ENCODE data around the gene PLA2G2A. TPM values are rescaled to one million over a fixed set of nuclear protein-coding genes. Genes with fewer than 3 reads are reported as not detected.
"Not testable (repeated sequence)": the region's sequence is repeated elsewhere in the genome, so short reads cannot be mapped to it uniquely, and the experiment has no call there.

Gene PLA2G2A
- total and polyA plus RNA-seq, 10 of the 15 experiments (the other 5 are each of a cell fraction or from before 2014, with no cell fraction given): 0.36 TPM; not detected in 9

- TF ChIP-seq MTA3 (IDR thresholded peaks at IDR 0.05; ENCODE audit: borderline replicate concordance, low read length): no peak
- no peak for TF ChIP-seq SMARCA5 (IDR thresholded peaks at IDR 0.05)
- TF ChIP-seq, protein P1, sequence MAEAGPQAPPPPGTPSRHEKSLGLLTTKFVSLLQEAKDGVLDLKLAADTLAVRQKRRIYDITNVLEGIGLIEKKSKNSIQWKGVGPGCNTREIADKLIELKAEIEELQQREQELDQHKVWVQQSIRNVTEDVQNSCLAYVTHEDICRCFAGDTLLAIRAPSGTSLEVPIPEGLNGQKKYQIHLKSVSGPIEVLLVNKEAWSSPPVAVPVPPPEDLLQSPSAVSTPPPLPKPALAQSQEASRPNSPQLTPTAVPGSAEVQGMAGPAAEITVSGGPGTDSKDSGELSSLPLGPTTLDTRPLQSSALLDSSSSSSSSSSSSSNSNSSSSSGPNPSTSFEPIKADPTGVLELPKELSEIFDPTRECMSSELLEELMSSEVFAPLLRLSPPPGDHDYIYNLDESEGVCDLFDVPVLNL (IDR thresholded peaks at IDR 0.05; ENCODE audit: low read depth, low read length): no peak
- TF ChIP-seq RBBP5 (conservative IDR thresholded peaks at IDR 0.05): no peak
- TF ChIP-seq ASH2L (IDR thresholded peaks at IDR 0.05; ENCODE audit: borderline replicate concordance, low read depth): no peak
- no peak for TF ChIP-seq PML (IDR thresholded peaks at IDR 0.05; ENCODE audit: low read length)
- TF ChIP-seq WRNIP1 (IDR thresholded peaks at IDR 0.05; ENCODE audit: borderline replicate concordance, low read depth, low read length): no peak
- no peak for TF ChIP-seq POLR2A (IDR thresholded peaks at IDR 0.05; ENCODE audit: low read depth, low read length)
- no peak for TF ChIP-seq TCF3 (IDR thresholded peaks at IDR 0.05; ENCODE audit: borderline replicate concordance, insufficient read depth, low read depth, low read length)
- no peak for TF ChIP-seq BCL11A (IDR thresholded peaks at IDR 0.05; ENCODE audit: low read depth, low read length)
Measured at GRCh38 chr1:20008391-20008841, 29.0 kb upstream of the PLA2G2A start (continued).

DNA sequence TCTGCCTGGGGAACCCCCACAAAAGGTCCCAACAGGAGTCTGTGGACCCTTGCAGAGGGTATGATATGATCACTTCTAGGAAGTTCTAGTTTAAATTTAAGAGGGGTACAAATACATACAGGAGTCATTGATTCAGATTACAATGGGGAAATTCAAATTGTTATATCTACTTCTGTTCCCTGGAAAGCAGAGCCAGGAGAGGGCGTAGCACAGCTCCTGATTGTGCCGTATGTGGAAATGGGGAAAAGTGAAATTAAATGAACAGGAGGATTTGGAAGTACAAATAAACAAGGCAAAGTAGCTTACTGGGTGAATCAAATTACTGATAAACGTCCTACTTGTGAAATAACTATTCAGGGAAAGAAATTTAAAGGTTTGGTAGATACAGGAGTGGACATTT is 19.4 kb upstream of the PLA2G2A start:
- H3K27ac ChIP-seq (ENCODE audit: control insufficient read depth, insufficient read depth); H3K4me2 ChIP-seq (ENCODE audit: control insufficient read depth, insufficient read depth); H3K27me3 ChIP-seq (replicated peaks in 1 of 2; ENCODE audit: control insufficient read depth in 2 of 2, insufficient read depth in 2 of 2, low read length in 1 of 2); ATAC-seq; POLR2A ChIA-PET; H3K4me1 ChIP-seq (ENCODE audit: control insufficient read depth, insufficient read depth, low read length); BruUV-seq (replicated peaks); H3K9ac ChIP-seq (ENCODE audit: control insufficient read depth, insufficient read depth, low read length); FAIRE-seq; CTCF ChIA-PET; intact Hi-C loops (cut with micrococcal nuclease; ENCODE audit: unreplicated experiment); H3K4me3 ChIP-seq; H4K20me1 ChIP-seq (ENCODE audit: control insufficient read depth, insufficient read depth); H2AFZ ChIP-seq (ENCODE audit: control insufficient read depth, low read depth, low read length); H3K9me3 ChIP-seq (replicated peaks; ENCODE audit: control insufficient read depth, insufficient read depth, low read length); RAD21 ChIA-PET (ENCODE audit: unreplicated experiment); H3K79me2 ChIP-seq (ENCODE audit: control insufficient read depth, insufficient read depth, low read length); H3K36me3 ChIP-seq (ENCODE audit: control insufficient read depth in 2 of 2, insufficient read depth in 2 of 2, low read length in 1 of 2); DNase-seq (ENCODE audit: low read depth, low spot score); in situ Hi-C loops (cut with MboI): not testable (repeated sequence)
- 0% methylated on average over 3 of the region's 3 CpGs for WGBS (ENCODE audit: insufficient coverage, insufficient replicate concordance, low lambda C conversion rate, missing lambda C conversion rate)
- SMC1A ChIA-PET (ENCODE audit: uncharacterized antibody, unreplicated experiment): interaction anchor here (0.8 kb wide), 1 partner anchor 153 kb away, joined by 4 read pairs; no protein-coding TSS in a partner anchor

All from GM12878 (cell line).